Mucosa of rectum (tissue), 2 donors: ENCODE results near the gene C6orf120.

Experiments
- H3K27ac ChIP-seq, 2 donors: one replicate each; pipeline ENCODE4 v1.7.0; 2013; ENCODE audit warnings: inconsistent platforms in 2 of 2, low read depth in 2 of 2, low read length in 2 of 2
- H3K27me3 ChIP-seq, 2 donors: one replicate each; pipeline ENCODE4 v1.7.0; 2013; ENCODE audit warnings: low read length in 2 of 2; ENCODE audit not compliant: control insufficient read depth in 2 of 2, insufficient read depth in 2 of 2
- H3K36me3 ChIP-seq, 2 donors: one replicate each; pipeline ENCODE4 v1.7.0; 2013; ENCODE audit warnings: low read length in 2 of 2; ENCODE audit not compliant: control insufficient read depth in 2 of 2, insufficient read depth in 2 of 2
- H3K4me1 ChIP-seq, 2 donors: one replicate each; pipeline ENCODE4 v1.7.0; 2013; ENCODE audit warnings: low read length in 2 of 2, mild to moderate bottlenecking in 1 of 2; ENCODE audit not compliant: control insufficient read depth in 2 of 2, insufficient read depth in 2 of 2
- H3K4me3 ChIP-seq, 2 donors: one replicate each; pipeline ENCODE4 v1.7.0; 2013; ENCODE audit warnings: low read length in 2 of 2
- H3K9ac ChIP-seq, 2 donors: one replicate each; pipeline ENCODE4 v1.7.0; 2013; ENCODE audit warnings: low read length in 2 of 2, low read depth in 1 of 2, mild to moderate bottlenecking in 1 of 2
- H3K9me3 ChIP-seq, 2 donors: one replicate each; pipeline ENCODE4 v1.7.0; 2013; ENCODE audit warnings: low read length in 2 of 2; ENCODE audit not compliant: control insufficient read depth in 2 of 2
- donor health status: healthy.
- donor health status: Normal muscosa, but diverticular disease.

C6orf120 gene

DNA sequence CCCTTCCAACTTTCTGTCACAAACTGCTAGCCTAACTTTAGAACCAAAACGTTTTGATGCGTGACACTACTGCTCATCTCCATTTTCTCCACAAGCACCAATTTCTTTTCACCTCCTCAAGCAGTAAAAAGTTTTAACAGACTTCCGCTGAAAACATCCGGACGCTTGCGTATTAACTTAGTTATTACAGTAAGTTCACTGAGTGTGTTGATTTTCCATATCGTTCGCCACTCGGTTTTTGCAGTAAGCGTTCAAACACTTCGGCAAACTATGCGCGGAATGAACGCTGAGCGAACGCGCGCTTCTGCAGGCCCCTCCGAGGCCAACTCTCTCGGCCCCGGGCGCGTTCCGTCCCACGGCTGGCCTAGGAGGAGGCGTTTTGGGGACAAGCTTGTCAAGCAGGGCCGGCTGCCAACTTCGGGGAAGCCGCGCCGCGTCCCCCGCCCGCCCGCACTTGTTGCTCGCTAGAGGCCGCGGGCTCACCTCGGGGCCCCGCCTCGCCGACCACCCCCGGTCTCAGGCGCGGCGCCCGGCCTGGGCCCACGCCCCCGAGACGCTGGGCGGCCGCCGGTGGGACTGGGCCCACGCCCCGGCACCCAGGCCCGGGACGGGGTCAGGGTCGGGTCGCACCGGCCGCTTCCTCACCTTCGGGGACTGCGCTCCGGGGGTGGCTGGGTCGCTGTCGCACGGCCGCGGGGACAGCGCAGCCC is 21.4 kb downstream of the C6orf120 start:
- Histone ChIP-seq H3K27ac (peak overlapping the region; percentile 83 to 88), H3K9ac (peak overlapping the region; percentile 80 to 88), H3K27me3 (no peaks in the 10 kb centered on the region), H3K4me3 (peak overlapping the region; percentile 81 to 93), H3K4me1 (peaks cover 12 to 15% of the 10 kb centered on the region in 2 donors), H3K36me3 (peaks cover 0 to under 1% of the 10 kb centered on the region in 2 donors), H3K9me3 (no peaks in the 10 kb centered on the region)

DNA sequence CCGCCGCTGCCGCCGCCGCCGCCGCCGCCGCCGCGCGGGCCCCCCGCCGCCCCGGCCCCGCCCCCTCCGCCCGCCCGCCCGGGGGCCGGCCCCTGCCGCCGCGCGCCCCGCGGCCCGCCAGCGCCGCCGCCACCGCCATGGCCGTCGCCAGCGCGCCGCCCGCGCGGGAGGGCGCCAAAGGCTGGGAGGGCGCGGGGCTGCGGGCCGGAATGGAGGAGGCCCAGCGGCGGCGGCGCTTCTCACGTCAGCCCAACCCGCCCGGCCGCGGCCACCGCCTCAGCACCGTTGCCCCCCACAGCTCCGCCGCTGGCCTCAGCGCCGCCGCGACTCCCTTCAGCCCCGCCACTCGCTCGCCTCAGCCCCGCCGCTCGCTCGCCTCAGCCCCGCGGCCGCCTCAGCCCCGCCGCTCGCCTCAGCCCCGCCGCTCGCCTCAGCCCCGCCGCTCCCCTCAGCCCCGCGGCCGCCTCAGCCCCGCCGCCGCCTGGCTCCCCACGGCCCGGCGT is 22.1 kb downstream of the C6orf120 start:
- Histone ChIP-seq H3K4me3 (peak overlapping the region in 1 of 2 donors; percentile 50), H3K27ac (peak overlapping the region; percentile 85 to 87), H3K27me3 (no peaks in the 10 kb centered on the region), H3K9me3 (no peaks in the 10 kb centered on the region), H3K4me1 (peaks cover 12 to 15% of the 10 kb centered on the region in 2 donors), H3K36me3 (no peaks in the 10 kb centered on the region), H3K9ac (peak overlapping the region in 1 of 2 donors; percentile 80)

DNA sequence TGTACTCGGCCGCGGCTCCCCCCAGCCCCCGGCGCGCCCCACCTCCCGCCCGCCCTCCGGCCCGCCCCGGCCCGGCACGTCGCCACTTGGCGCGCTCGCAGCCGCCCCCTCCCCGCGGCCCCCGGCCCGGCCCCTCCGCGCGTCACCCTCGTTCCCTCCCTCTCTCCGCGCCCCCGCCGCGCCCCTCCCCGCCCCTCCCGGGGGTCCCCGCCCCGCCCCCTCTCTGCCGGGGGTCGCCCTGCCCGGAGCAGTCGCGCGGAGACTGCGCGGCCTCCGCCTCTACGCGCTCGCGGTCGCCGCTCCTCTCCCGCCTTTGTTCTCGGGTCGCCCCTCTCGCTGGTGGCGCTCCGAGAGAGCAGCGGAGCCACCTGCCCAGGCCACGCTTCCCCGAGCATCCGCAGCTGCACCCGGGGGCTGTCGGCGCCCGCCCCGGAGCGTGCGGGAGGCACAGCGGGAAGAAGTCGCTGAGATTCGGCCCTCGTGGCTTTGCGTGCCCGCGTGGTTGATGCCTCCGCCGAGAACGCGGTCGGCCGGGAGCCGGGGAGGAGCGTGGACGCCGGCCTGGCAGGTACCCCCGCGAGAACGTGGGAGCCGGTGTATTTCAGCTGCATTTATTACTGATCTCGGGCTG is 22.7 kb downstream of the C6orf120 start, which contains the start of gene PHF10:
TSS of gene PHF10 (minus strand) at position 7 of the 631 bp plus-strand sequence. CDS start 569 bp downstream, outside the sequence.
- Histone ChIP-seq H3K27ac (peak within 1 kb of the TSS; percentile 85 to 88), H3K4me3 (peak within 1 kb of the TSS; percentile 81 to 93), H3K9me3 (no peaks in the 10 kb centered on the region), H3K4me1 (peaks cover 12 to 15% of the 10 kb centered on the region in 2 donors), H3K27me3 (no peaks in the 10 kb centered on the region), H3K36me3 (no peaks in the 10 kb centered on the region), H3K9ac (peak within 1 kb of the TSS; percentile 80 to 88)

DNA sequence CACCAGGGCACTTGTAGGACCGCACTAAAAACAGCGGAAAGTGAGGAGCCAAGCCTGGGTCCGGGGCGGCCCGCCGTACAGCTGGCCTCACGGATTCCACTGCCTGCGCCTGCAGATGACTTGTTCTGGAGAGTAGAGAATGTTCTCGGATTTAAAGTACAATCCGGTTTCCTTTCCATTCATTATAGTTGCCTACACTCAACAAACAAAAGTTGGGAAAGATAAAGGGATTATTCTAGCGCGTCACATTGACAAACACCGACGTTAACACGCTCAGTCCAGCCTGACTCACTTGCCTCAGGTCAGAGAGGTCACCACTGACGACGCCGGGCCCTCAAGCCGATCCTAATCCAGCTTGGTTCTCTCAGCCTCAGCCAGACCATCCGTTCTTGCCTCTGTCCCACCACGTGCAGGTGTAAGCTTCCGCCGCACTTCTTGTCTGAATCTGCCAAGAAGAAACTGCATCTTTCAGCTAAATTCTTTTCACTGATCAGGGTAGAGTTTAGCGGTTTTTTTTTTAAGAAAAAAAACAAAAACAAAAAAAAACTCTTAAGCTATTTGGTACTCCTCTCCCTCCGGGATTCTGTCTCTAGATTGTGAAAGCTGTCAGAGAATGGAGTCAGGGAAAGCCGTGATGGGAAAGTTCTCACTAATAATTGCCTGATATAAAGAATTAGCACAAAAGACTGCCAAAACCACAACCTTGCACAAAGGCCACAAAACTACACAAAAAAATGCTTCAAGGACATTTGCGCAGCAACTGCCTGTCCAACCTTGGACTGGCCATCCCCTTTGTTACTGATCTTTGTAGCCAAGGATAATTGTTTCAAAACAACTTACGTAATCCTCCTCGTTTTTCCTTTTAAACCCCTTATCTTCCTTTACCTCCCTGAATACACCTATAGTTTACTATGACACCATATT is 23.5 kb downstream of the C6orf120 start:
- Histone ChIP-seq H3K9me3 (no peaks in the 10 kb centered on the region), H3K9ac (peak overlapping the region; percentile 61 to 67), H3K4me1 (peaks cover 12 to 17% of the 10 kb centered on the region in 2 donors), H3K27me3 (no peaks in the 10 kb centered on the region), H3K27ac (peak overlapping the region; percentile 69 to 83), H3K36me3 (no peaks in the 10 kb centered on the region), H3K4me3 (peak overlapping the region; percentile 67 to 76)

DNA sequence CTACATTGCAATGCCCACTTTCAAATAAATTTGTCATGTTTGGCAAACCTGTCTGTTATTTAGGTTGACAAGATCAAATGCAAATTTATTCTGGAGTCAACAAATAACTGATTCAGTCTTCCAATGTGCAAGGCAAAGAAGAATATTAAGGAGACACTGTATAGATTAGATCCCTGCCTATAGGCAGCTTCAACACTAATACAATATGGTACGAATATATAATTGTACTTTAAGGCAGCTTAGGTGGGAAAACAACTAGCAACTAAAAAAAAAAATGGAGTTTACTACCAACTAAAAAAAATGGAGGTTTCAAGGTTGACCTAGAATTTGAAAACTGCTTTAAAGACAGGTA is 24.1 kb downstream of the C6orf120 start:
- H3K4me1 ChIP-seq = peaks cover 12 to 17% of the 10 kb centered on the region in 2 donors
- no peak overlapping the region for H3K4me3 ChIP-seq
- H3K9ac ChIP-seq = no peak overlapping the region
- no peaks in the 10 kb centered on the region for H3K9me3 ChIP-seq
- H3K27ac ChIP-seq = no peak overlapping the region
- H3K27me3 ChIP-seq = no peaks in the 10 kb centered on the region
- H3K36me3 ChIP-seq = no peaks in the 10 kb centered on the region

DNA sequence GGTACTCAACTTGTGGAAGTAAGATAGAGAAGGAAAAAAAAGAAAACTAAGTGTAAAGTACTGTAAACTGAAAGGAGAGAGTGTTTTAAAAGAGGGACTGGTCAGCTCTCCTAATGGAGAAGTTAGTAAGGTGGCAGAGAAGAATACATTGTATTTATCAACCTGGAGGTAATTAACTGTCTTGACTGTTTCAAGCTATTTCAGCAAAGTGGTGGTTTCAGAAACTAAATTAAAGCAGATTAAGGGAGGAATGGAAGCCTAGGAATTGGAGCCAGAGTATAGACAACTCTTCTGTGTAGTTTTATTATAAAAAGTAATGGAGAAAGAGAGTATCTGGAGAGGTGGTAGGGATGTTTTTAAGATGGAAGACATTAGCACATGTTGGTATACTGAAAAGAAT is 25.0 kb downstream of the C6orf120 start:
- Histone ChIP-seq H3K27me3 (no peaks in the 10 kb centered on the region), H3K27ac (no peak overlapping the region), H3K9ac (no peak overlapping the region), H3K4me3 (no peak overlapping the region), H3K4me1 (peaks cover 9 to 17% of the 10 kb centered on the region in 2 donors), H3K9me3 (no peaks in the 10 kb centered on the region), H3K36me3 (no peaks in the 10 kb centered on the region)

DNA sequence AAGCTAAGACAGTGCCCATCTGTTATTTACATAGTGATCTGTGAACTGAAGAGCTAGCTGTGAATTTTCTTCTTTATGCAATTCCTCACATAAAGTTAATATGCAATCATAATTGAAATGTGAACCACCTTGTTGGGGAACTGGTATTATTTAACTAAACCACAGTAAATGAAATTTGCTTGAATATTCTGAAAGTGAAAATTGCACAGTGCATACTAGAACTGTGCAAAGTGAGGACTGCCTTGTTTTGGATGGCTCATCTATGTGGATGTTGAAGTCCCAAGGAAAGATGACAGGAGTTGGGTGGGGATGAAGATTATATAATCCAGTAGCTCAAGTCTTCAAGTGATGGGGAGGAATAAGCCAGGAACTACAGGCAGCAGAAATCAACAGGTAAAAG is 28.0 kb downstream of the C6orf120 start:
- Histone ChIP-seq H3K4me1 (peaks cover 0 to 5% of the 10 kb centered on the region in 2 donors), H3K9ac (no peak overlapping the region), H3K27ac (no peak overlapping the region), H3K9me3 (no peaks in the 10 kb centered on the region), H3K27me3 (no peaks in the 10 kb centered on the region), H3K36me3 (no peaks in the 10 kb centered on the region), H3K4me3 (no peak overlapping the region)

DNA sequence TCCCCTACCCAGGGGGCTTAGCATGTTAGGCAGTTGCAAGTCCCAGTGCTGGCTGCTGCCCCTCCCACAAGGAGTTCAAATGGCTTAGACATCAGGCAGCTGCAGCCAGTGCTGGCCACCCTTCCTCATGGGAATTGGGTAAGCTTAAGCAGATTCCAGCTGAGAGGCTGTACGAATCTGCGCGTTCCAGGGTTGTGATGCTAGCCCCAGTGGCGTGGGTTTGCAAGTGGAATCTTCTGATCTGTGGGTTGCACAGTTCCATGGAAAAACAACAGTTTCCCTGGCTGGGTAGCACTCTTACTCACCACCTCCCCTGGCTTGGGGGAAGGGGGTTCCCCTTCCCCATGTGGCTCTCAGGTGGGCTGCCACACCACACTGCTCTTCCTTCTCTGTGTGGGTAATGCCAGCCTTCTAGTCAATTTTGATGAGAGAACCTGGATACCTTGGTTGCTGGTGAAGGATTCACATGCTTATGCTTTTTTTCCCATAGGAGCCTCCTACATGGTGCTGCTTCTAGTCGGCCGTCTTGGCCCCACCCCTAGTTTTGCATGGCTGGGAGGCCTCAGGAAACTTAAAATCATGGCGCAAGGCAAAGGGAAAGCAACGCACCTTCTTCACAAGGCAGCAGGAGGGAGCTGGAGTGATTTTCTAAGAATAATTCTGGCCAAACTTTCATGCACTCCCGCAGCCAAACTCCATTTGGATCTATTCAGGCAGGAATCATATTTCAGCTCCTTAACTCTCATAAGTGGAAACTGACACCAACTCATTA is 36.5 kb downstream of the C6orf120 start:
- H3K9ac ChIP-seq = no peak overlapping the region
- H3K4me1 ChIP-seq = no peaks in the 10 kb centered on the region
- H3K27ac ChIP-seq = no peak overlapping the region
- no peaks in the 10 kb centered on the region for H3K36me3 ChIP-seq
- H3K4me3 ChIP-seq = no peak overlapping the region
- no peaks in the 10 kb centered on the region for H3K9me3 ChIP-seq
- H3K27me3 ChIP-seq = no peaks in the 10 kb centered on the region

DNA sequence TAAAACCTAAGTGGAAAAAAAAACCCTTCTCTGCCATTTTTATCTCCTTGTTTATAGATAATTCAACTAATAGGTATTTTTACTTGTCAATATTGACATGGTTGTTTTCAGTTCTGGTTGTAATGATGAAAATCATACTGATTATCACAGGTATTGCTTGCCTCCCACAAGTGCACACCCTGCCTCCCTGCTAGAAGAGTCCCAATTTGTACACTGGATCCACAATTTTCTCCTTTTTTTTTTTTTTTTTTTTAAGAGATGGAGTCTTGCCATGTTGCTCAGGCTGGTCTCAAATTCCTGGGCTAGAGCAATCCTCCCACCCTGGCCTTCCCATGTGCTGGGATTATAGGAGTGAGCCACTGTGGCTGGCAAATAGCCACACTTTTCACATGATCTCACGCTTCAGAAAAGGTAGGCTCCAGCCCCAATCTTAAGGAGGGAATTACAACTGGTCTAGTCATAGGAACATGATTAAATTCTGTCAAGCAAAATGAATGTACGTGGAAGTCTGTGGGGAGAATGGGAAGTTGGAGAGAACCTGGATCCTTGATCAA is 37.1 kb downstream of the C6orf120 start:
- Histone ChIP-seq H3K9ac (no peak overlapping the region), H3K4me3 (no peak overlapping the region), H3K9me3 (no peaks in the 10 kb centered on the region), H3K4me1 (no peaks in the 10 kb centered on the region), H3K27me3 (no peaks in the 10 kb centered on the region), H3K36me3 (no peaks in the 10 kb centered on the region), H3K27ac (no peak overlapping the region)
